GM21526 (cell line): Measurements from ENCODE around the gene MSANTD2.

Source experiments
- ATAC-seq: cut with Tn5 transposase; IDR thresholded peaks from one replicate; pipeline ENCODE4 v1.9.1; 2021; ENCODE audit warnings: moderate library complexity; ENCODE audit not compliant: unreplicated experiment, low FRiP score

The MSANTD2 gene

DNA sequence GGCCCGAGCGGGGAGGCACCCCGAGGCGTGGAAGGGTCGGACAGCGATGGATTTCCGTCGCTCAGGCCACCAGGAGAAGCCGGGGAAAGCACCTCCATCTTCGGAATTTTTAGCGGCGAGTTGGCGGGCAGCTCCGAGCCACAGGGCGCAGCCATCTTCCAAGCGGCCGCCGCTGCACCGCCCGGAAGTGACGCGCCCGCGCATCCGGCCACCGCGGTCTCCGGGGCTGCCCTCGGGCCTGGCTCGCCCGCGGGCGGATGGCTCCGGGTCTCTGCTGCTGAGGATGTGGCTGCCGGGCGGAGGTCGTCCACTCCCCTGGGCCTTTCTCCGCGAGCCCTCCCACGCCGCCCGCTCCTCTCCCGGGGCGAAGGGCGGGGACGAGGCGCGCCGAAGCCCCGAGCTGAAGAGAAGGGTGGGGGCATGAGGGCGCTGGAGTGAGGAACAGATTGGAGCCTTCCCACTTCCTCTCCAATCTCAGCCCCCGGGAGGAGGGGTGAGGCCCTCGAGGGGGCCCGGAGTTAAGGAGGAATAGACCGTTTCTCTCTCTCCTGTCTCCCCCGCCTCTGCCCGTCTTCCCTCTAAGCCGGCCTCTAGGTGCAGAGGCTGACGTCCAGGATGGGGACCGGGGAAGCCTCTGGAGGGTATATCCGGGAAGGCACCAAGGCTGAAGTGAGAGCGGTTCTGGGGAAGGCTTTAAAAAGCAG lies at the start of gene MSANTD2:
Gene MSANTD2, minus strand, starts transcription at position 181 of the 704 bp plus-strand sequence. Its CDS starts 26 bp downstream, at position 155.
- ATAC-seq: peak; percentile 82

DNA sequence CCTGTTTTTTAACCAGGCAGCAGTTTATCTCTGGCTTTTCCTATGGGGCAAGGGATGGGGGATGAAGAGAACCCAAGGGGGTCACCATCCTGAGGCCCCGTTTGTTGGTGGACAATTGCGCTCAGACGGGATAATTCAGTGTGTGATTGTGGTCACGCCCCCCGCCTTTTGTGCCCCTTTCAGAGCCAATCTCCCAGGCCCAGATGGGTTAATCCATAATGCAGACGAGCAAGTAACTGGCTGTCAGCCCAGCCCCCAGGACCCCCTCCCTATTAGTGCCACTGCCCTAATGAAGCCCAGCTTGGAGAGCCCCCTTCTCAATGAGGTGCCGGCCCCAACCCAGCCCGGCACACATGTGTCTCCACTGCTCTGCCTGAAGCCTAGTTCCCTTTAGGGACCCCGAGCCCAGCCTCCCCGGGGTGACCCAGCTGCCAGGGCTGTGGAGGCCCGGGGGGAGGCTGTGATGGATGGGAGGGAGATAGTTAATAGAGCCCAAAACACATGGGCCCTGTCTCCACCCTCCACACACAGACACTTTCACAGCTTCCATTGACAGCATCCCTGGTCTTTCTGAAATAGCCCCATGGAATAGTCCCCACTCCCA lies 46.0 kb upstream of the MSANTD2 start:
- no peak for ATAC-seq

DNA sequence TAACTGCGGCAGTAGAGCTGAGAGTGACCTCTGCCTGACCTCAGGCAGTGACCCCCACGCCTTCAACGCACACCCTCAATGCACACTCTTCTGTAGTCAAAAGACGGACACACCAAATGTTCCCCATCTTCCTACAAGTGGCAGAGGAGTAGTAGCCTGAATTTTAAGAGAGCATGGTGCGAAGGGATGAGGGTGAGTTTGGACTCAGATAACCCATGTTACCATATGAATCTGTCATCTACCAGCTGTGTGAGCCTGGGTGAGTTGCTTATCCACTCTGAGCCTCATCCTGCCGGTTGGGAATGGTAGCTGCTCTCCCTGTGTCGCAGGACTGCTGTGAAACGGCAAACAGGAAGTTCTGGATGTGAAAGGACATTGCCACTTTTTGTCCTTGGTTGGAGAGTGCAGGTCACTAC lies 44.5 kb upstream of the MSANTD2 start:
- ATAC-seq: no peak

DNA sequence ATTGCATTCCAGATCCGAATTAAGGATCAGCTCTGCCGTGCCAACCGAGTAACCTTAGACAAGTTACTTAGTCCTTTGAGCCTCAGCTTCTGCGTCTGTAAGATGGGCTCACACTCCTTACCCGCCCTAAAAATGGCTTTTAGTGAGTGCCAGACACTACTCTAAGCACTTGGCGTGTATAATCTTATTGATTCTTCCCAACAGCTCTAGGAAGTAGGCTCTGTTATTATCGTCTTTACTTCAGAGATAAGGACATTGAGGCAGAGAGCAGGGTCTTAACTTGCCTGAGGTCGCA lies 43.4 kb upstream of the MSANTD2 start:
- ATAC-seq: no peak

DNA sequence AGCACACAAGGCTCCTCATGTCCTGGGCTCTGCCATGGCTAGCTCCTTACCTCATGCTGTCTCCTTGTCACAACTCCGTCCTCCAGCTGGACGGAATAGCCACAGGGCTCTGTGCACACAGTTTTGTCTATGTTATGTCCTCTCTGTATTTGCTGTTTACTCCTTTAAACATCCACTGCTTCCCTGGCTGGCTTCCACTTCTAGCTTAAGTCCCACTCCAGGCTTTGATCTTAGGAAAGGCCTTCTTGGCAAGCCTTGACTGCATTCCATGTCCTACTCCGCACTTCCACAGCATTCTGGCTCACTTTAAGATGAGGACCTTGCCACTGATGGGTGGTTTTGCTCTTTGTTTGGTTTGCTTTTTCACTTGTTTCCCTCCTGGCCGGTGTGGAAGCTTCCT lies 42.1 kb upstream of the MSANTD2 start:
- no peak for ATAC-seq

DNA sequence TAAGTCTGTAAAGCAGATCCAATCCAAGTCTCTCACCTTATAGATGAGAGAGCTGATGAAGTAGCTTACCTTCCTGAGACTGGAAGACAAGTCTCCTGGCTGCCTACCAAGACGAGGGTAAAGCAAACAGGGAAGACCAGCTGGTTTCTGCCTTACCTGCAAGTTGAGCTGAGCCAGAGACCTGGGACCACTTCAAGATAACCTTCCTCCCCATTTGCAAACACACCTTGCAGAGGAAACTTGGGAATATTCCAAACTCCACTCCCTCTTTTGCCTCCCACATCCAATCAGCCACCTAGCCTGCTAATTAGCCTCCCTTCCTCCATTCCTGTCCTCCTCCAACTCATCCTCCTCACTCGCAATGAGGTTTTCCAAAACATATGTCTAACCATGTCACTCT lies 41.6 kb upstream of the MSANTD2 start:
- no peak for ATAC-seq

DNA sequence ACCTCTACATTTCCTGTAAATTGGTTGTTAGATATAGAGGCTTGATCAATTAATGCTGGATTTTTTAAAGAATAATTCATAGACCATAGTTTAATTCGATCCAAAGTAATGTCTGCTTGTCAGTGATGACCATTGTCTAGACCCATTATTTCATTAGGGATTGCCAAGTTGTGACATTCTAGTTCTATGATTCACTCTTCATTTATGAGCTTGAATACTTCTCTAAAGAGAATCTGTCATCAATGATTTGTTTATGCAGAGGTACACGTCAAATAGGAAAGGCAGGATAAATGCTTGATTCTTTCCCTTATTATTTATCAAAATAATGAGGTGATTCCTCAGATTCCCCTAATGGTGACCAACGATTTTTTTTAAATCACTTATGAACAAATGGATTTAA lies 41.0 kb upstream of the MSANTD2 start:
- ATAC-seq: no peak

DNA sequence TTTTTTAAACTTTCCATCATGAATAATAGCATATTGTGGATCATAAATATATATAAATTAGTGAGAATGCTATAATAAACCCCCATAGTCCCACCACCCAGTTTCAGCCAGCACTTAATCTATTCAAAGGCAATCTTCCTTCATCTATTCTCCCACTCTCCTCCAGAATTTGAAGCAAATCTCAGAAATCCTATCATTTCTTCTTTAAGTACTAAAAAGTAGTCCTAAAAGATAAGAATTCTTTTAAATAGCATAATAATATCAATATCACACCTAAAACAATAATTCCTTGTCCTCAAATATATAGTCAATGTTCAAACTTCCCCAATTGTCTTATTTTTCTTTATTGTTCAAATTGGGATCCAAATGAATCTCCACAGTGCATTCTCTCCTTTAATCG lies 40.5 kb upstream of the MSANTD2 start:
- ATAC-seq: no peak

DNA sequence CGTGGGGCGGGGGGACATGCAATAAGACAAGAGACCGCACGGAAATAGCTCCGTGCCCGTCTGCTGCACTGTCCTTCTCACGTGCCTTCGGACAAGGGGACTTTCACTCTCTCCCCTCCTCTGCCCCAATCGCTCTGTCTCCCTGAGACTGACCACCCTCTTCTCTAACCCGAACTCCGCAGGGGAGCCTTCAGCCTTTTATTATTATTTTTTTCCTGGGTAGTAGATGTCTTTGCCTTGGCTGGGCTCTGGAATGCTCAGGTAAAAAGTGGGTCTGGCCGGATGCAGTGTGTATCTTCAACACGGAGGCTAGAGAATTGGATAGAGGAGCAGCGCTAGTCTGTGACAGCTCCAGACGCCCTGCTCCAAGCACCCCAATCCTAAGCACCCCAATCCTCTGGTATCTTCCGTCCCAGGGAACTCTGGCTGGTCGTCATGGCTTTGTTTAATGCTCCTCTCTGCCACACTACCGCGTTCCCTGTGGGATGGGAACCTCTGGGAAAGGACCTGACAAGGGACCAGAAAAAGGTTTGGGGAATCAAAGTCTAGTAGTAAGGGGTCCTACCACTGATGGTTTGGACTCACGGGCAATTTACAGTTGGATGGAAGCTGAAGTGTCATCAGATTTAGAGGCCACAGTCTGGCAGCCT lies 39.9 kb upstream of the MSANTD2 start:
- no peak for ATAC-seq

DNA sequence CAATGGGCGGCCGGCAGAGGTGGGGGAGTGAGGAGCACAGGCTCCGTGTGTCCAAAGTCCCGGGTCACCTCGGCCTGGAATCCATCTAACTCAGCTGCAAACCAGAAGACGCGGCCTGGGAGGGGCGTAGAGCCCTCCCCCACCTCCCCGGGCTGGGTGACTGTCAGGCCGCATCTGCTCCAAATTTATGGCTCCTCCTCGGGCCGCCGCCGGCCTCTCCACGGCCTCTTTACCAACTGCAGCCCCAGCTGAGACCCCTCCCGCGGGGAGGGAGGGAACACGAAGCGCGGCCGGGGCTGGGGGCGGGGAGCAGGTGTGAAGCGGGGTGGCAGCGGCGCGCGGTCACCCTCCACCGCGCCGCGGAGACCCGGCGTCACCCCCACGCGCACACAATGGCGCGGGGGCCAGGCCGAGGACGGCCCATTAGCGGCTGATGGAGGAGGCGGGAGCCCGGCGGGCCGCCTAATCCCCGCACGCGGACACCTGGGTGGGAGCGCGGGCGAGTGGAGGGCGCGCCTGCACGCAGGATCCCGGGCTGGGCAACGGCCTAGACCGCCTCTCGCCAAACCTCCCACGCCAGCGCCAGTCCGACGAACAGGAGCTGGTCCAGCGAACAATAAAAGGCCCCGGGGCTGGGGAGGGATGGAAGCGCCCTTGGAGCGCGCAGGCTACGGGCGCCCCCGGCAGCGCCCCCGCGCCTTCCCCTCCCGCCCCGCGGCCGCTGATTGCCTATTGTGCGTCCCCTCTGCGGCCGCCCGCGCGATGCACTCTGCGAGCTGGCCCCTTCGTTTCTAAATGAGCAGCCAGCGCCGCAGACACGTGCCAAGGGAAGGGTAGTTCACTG lies 39.1 kb upstream of the MSANTD2 start:
- ATAC-seq: no peak

DNA sequence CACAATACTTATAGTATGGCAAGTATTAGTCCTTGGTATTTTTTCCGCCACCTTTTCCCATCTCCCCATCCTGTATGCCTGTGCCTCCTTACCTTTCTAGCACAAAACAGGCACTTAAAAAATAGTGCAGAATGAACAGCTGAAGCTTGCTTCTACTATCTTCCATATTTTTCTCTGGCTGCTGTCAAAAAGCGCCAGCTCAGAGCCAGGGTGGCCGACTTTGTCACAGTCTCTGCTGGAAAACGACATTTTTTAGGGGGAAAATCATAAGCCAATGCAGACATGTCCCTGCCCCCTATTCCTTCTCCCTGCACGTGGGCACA lies 38.6 kb upstream of the MSANTD2 start:
- ATAC-seq: no peak

DNA sequence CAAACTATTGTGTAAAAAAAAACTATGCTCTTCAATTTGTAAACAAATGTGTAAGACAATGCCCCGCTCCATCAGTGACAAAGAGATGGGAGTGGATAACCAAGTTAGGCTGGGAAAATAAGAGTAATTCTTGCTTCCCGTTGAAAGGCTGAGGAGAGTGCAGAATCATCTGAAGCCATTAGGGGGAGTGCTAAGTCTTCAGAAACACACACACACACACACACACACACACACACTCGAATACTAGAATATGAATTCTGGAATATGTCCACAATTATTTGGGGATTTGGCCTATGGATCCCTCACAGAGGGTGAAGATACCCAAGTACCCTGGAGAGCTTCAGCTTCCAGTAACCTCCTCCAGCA lies 37.3 kb upstream of the MSANTD2 start:
- no peak for ATAC-seq

DNA sequence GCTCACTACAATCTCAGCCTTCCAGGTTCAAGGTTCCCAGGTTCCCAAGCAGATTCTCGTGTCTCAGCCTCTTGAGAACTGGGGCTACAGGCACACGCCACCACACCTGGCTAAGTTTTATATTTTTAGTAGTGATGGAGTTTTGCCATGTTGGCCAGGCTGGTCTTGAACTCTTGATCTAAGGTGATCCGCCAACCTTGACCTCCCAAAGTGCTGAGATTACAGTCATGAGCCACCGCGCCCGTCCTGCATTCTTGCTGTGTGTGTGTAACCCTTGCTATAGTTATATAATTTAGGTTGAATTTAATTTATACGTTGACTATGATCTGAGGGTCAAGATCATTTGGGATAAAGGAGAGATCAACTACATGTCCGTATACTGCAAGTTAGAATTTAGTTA lies 35.7 kb upstream of the MSANTD2 start:
- no peak for ATAC-seq

DNA sequence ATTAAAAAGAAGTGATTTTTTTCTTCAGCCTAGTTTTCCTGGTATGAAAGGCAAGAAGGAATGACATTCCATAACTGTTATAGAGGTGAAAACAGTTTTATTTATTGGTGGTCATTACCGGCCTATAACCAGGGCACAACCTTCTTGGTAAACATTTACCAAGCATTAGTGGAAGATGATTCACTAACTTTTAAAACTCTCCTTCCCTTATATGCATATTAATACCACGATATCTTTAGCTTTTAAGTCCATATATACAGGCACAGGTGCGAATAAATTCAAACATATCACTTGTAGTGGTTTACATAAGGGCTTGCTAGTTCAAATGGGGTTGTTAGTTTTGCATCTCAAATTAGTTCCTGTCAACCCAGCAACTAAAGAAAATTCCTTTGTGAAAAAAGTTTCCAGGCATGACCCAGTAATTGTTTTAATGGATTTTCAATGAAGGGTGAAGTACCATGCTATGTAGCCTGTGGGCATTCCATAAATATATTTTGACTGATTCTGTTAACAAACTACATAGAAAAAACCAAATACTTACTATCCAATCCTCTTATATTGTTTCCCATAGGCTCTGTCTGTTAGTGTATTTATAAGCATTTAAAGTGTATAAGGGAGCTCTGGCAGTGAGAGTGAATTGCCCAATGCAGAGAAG lies 34.4 kb upstream of the MSANTD2 start:
- ATAC-seq: no peak

DNA sequence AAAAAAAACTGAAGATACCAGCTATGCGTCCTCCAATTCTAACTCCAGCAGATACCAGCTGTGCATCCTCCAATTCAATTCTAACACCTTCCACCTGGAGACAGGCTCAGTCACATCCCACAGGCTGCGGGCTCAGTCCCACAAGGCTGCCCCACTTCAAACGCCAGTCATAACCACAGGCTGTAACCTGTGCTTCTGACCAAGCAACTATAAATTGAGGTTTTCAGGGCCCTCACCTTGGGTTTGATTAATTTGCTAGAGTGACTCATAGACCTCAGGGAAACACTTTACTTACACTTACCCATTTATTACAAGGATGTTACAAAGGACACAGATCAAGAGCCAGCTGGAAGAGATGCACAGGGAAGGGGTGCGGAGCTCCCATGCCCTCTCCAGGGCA lies 32.4 kb upstream of the MSANTD2 start:
- no peak for ATAC-seq

DNA sequence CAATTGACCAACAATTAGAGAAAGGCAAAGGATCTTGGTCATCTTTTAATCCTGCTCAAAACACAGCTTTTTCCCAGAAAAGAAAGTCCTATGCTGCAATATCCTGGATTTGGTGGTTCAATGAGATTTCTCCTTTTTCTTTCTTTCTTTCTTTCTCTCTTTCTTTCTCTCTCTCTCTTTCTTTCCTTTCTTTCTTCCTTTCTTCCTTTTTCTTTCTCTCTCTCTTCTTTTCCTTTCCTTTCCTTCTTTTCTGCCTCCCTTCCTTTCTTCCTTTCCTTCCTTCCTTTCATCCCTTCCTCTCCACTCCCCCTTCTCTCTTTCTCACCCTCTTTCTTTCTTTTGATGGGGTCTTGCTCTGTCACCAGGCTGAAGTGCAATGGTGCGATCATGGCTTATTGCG lies 31.7 kb upstream of the MSANTD2 start:
- ATAC-seq: no peak

DNA sequence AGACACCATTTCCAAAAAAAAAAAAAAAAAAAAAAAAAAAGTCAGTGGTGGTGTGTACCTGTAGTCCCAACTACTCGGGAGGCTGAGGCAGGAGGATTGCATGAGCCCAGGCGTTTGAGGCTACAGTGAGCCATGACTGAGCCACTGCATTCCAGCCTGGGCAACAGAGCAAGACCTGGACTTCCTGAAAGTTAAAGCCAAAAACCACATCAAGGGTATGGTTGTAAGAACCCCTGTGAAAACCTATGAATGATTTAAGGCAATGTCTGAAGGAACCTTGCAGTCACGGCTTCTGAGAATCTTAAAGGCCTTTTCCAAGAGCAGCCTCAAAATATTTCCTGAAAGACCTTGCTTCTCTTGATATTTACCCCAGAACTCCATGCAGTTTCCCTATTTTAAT lies 30.5 kb upstream of the MSANTD2 start:
- ATAC-seq: no peak

DNA sequence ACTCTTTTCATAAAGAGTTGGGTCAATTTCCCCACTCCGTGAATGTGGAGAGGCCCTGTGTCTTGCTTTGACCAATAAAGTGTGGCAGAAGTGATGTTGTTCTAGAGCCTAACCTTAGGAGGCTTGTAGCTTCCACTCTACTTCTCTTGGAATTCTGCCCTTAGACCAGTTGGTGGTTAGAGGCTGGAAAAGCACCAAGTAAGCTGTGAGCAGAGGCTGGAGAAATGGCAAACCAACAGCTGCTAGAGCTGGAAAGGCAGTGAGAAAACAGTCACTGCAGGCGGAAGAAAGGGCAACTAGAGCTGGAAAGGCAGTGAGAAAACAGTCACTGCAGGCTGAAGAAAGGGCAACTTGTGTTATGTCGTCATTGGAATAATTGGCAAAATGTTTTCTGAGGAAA lies 29.8 kb upstream of the MSANTD2 start:
- no peak for ATAC-seq

DNA sequence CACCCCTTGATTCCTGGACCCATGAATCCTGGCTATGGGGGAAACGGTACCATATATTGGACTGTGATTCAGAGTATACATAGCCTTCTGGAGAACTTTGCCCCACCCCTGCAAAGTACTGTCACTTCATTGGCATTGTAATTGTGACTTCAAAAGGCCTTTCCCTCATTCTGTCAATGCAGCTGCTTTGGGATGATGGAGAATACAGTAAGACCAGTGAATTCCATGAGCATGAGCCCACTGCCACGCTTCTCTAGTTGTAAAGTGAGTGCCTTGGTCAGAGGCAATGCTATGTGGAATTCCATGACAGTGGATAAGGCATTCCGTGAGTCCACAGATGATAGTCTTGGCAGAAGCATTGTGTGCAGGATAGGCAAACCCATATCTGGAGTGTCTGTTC lies 25.7 kb upstream of the MSANTD2 start:
- no peak for ATAC-seq

DNA sequence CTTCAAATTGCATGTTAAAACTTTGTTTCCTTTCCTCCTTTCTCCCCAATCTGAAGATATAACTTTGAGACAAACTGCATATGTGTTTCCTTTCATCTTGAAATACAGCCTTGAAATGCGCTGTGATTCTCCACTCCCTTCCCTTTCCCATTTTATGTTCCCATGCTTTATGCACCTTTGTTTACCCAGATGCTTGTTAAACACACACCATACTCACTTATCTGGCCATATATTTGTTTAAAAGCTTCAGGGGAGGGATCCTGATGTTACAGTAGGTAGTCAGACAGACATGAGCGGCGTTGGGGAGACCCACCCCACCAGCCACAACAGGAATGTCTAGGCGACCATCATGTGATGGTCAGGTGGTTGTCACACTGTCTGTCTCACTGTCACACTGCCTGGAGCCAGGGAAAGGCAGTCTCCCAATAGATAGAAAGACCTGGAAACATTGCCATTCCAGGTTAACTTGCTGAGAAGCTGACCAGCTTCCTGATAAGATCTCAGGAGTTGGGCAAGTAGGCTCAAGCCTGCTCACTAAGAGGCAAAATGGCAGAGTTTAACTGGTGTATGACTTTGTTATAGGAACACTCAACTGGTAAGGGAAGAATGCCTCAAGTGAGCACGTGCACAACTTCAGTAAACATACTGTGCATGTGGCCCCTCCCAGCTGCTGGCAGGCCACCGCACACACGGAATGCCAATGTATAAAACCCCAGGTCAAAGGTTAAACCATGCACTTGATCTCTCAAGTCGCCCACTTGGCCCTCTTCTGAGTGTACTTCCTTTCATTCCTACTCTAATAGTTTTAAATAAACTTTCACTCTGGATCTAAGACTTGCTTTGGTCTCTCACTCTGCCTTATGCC lies 23.5 kb upstream of the MSANTD2 start:
- ATAC-seq: no peak
